Neural progenitor cell (in vitro differentiated cells): ENCODE results near the gene RHOXF1. TPM values are rescaled to one million over a fixed set of nuclear protein-coding genes. Genes with fewer than 3 reads are reported as not detected.
"Not testable (repeated sequence)": the region's sequence is repeated elsewhere in the genome, so short reads cannot be mapped to it uniquely, and the experiment has no call there.

Experiments
- DNase-seq: peaks from one replicate; pipeline ENCODE4 v3.0.0-alpha.2; 2016; ENCODE audit warnings: low spot score
- H2AFZ ChIP-seq: fragments of 200-600 bp; sonication (generic); replicated peaks from 2 replicates; pipeline ENCODE4 v1.6.1; 2016; ENCODE audit warnings: antibody characterized with exemption
- H3F3A ChIP-seq: fragments of 200-600 bp; sonication (generic); 2 replicates; pipeline ENCODE4 v1.6.1; 2016; ENCODE audit warnings: antibody characterized with exemption, low read depth
- H3K27ac ChIP-seq: fragments of 200-600 bp; sonication (generic); 2 replicates; pipeline ENCODE4 v1.5.1; 2016; ENCODE audit warnings: mild to moderate bottlenecking
- H3K27me3 ChIP-seq: fragments of 200-600 bp; sonication (generic); 2 replicates; pipeline ENCODE4 v1.6.1; 2016; ENCODE audit warnings: mild to moderate bottlenecking, moderate library complexity
- H3K36me3 ChIP-seq: fragments of 200-600 bp; sonication (generic); 2 replicates; pipeline ENCODE4 v1.5.1; 2016
- H3K4me1 ChIP-seq: fragments of 200-600 bp; sonication (generic); 2 replicates; pipeline ENCODE4 v1.6.1; 2016; ENCODE audit warnings: mixed run types
- H3K4me2 ChIP-seq: fragments of 200-600 bp; sonication (generic); 2 replicates; pipeline ENCODE4 v1.6.1; 2016
- H3K4me3 ChIP-seq: fragments of 200-600 bp; sonication (generic); 2 replicates; pipeline ENCODE4 v1.5.1; 2016
- H3K79me2 ChIP-seq: fragments of 200-600 bp; sonication (generic); 2 replicates; pipeline ENCODE4 v1.6.1; 2016; ENCODE audit warnings: low read depth
- H3K9ac ChIP-seq: fragments of 200-600 bp; sonication (generic); 2 replicates; pipeline ENCODE4 v1.6.1; 2016
- H3K9me3 ChIP-seq: fragments of 200-600 bp; sonication (generic); 2 replicates; pipeline ENCODE4 v1.5.1; 2016; ENCODE audit warnings: low read depth
- H4K20me1 ChIP-seq: fragments of 200-600 bp; sonication (generic); 2 replicates; pipeline ENCODE4 v1.6.1; 2016; ENCODE audit warnings: low read depth
- H3K27ac Mint-ChIP-seq: 3 replicates; pipeline ENCODE4 v1.8.0; 2021; ENCODE audit warnings: mixed read lengths
- H3K27me3 Mint-ChIP-seq: 2 replicates; pipeline ENCODE4 v1.8.0; 2022; ENCODE audit warnings: low read depth, mild to moderate bottlenecking, inconsistent platforms, moderate library complexity, mixed read lengths; ENCODE audit not compliant: insufficient read depth
- H3K36me3 Mint-ChIP-seq: 3 replicates; pipeline ENCODE4 v1.8.0; 2021; ENCODE audit warnings: mixed read lengths
- H3K4me1 Mint-ChIP-seq: 3 replicates; pipeline ENCODE4 v1.8.0; 2021; ENCODE audit warnings: mixed read lengths
- H3K4me3 Mint-ChIP-seq: 3 replicates; pipeline ENCODE4 v1.8.0; 2021; ENCODE audit warnings: mild to moderate bottlenecking, moderate library complexity, mixed read lengths
- H3K9me3 Mint-ChIP-seq: 3 replicates; pipeline ENCODE4 v1.8.0; 2020; ENCODE audit warnings: mixed read lengths
- CTCF ChIP-seq: fragments of 200-600 bp; sonication (generic); IDR thresholded peaks from 2 replicates; pipeline ENCODE4 v1.5.1; 2017; ENCODE audit warnings: antibody characterized with exemption, mild to moderate bottlenecking
- EZH2 ChIP-seq: fragments of 200-600 bp; sonication (generic); IDR thresholded peaks from 2 replicates; pipeline ENCODE4 v1.6.1; 2017; ENCODE audit warnings: antibody characterized with exemption, mild to moderate bottlenecking, moderate library complexity
- EZH2phosphoT487 ChIP-seq: fragments of 200-600 bp; sonication (generic); IDR thresholded peaks from 2 replicates; pipeline ENCODE4 v1.6.1; 2017; ENCODE audit warnings: antibody characterized with exemption
- total RNA-seq: library from RNA; depleted of rRNA; stranded (reverse); fragments of >200 nt; gene quantifications from 2 replicates; pipeline ENCODE4 v1.2.3, GENCODE V29; 2015; ENCODE audit warnings: low replicate concordance

The RHOXF1 gene
- total RNA-seq, 1 donor from 2014 or later = not detected

GRCh38 chrX:120147537-120147936, 31.8 kb upstream of the RHOXF1 start:
- no peak overlapping the region for H3K27ac ChIP-seq
- peaks cover 4% of the 10 kb centered on the region for H3K9me3 ChIP-seq
- H3K4me3 ChIP-seq = no peak overlapping the region
- TF ChIP-seq EZH2phosphoT487 = no peak
- no peak for TF ChIP-seq CTCF
- no peak for TF ChIP-seq EZH2
- H3F3A ChIP-seq = no peaks in the 10 kb centered on the region
- H3K36me3 ChIP-seq = no peaks in the 10 kb centered on the region
- peaks cover 6% of the 10 kb centered on the region for H3K27me3 Mint-ChIP-seq
- H3K27me3 ChIP-seq = no peaks in the 10 kb centered on the region
- no peaks in the 10 kb centered on the region for H4K20me1 ChIP-seq
- H3K9me3 Mint-ChIP-seq = peaks cover 35% of the 10 kb centered on the region
- peak; percentile 11 for DNase-seq
- no peak overlapping the region for H3K4me3 Mint-ChIP-seq
- peaks cover 4% of the 10 kb centered on the region for H3K36me3 Mint-ChIP-seq
- H2AFZ ChIP-seq = no peak overlapping the region
- H3K4me1 Mint-ChIP-seq = no peaks in the 10 kb centered on the region
- no peaks in the 10 kb centered on the region for H3K4me1 ChIP-seq
- no peak overlapping the region for H3K9ac ChIP-seq
- no peaks in the 10 kb centered on the region for H3K79me2 ChIP-seq
- H3K27ac Mint-ChIP-seq = no peak overlapping the region
- no peak overlapping the region for H3K4me2 ChIP-seq

- peaks cover 35% of the 10 kb centered on the region for H3K9me3 Mint-ChIP-seq
- H3K4me1 Mint-ChIP-seq, H3K4me3 ChIP-seq, H3K36me3 Mint-ChIP-seq, H3K9me3 ChIP-seq, H3K9ac ChIP-seq, H3F3A ChIP-seq, H3K4me3 Mint-ChIP-seq, H3K79me2 ChIP-seq, H4K20me1 ChIP-seq, H3K4me1 ChIP-seq, H3K4me2 ChIP-seq, H3K36me3 ChIP-seq, H3K27me3 Mint-ChIP-seq, DNase-seq, H3K27ac ChIP-seq, H3K27me3 ChIP-seq, H3K27ac Mint-ChIP-seq, H2AFZ ChIP-seq: not testable (repeated sequence)
Measured at GRCh38 chrX:120146323-120146722, 30.6 kb upstream of the RHOXF1 start.

- DNase-seq = no peak
- no peaks in the 10 kb centered on the region for H3F3A ChIP-seq
- no peaks in the 10 kb centered on the region for H4K20me1 ChIP-seq
- no peaks in the 10 kb centered on the region for H3K36me3 ChIP-seq
- Mint-ChIP-seq H3K27ac (no peak overlapping the region), H3K4me1 (no peaks in the 10 kb centered on the region), H3K4me3 (no peak overlapping the region), H3K27me3 (peaks cover 6% of the 10 kb centered on the region), H3K36me3 (peaks cover 4% of the 10 kb centered on the region), H3K9me3 (peaks cover 35% of the 10 kb centered on the region)
- no peaks in the 10 kb centered on the region for H3K4me1 ChIP-seq
- H3K79me2 ChIP-seq = no peaks in the 10 kb centered on the region
- H3K27me3 ChIP-seq = no peaks in the 10 kb centered on the region
- peaks cover 4% of the 10 kb centered on the region for H3K9me3 ChIP-seq
- H3K9ac ChIP-seq = no peak overlapping the region
- H3K4me2 ChIP-seq = no peak overlapping the region
- no peak for TF ChIP-seq CTCF
- no peak overlapping the region for H3K4me3 ChIP-seq
- H2AFZ ChIP-seq = no peak overlapping the region
- H3K27ac ChIP-seq = no peak overlapping the region
Measured at GRCh38 chrX:120145295-120145925, 29.7 kb upstream of the RHOXF1 start.

- Mint-ChIP-seq H3K4me1 (no peaks in the 10 kb centered on the region), H3K36me3 (peaks cover 4% of the 10 kb centered on the region), H3K4me3 (no peak overlapping the region), H3K27ac (no peak overlapping the region), H3K9me3 (peaks cover 34% of the 10 kb centered on the region), H3K27me3 (peaks cover 6% of the 10 kb centered on the region)
- Histone ChIP-seq H3K9ac (no peak overlapping the region), H3K4me1 (no peaks in the 10 kb centered on the region), H3K9me3 (peaks cover 4% of the 10 kb centered on the region), H3K36me3 (no peaks in the 10 kb centered on the region), H3F3A (no peaks in the 10 kb centered on the region), H3K4me2 (no peak overlapping the region), H3K27ac (no peak overlapping the region), H2AFZ (no peak overlapping the region), H3K4me3 (no peak overlapping the region), H3K79me2 (no peaks in the 10 kb centered on the region), H4K20me1 (no peaks in the 10 kb centered on the region), H3K27me3 (no peaks in the 10 kb centered on the region)
- TF ChIP-seq EZH2phosphoT487 (no peak), EZH2 (no peak), CTCF (no peak)
- peak; percentile 18 for DNase-seq
Measured at GRCh38 chrX:120144178-120144844, 28.6 kb upstream of the RHOXF1 start.
